ENCODE measurements around the gene CDC25A. TPM values are rescaled to one million over a fixed set of nuclear protein-coding genes. Genes with fewer than 3 reads are reported as not detected.
A peak's percentile ranks its signal among the peaks of the same experiment; 100 is the strongest.

The CDC25A gene
- total RNA-seq, 1 experiment from 2014 or later: 35.5 TPM

DNA sequence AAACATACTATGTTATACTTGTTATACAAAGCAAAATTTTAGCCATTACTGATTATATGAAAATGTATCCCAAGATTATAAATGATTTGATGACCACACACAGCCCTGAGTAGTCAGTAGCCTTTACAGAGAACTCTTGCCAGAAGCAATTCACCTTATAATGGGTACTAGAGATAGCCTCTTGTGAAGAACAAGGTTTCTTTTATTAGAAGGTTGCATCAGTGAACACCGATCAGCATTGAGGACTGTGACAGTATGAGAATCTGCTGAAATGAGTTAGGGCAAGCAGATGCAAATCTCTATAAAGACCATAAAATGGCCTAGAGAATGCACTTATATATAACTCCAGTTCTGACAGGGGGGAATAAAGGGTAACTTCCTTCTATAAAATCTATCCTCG lies 10.1 kb downstream of the CDC25A start:
- ChIA-PET POLR2A (no interaction called here), CTCF (no interaction called here)
- H3K36me3 Mint-ChIP-seq (ENCODE audit: insufficient read depth, unreplicated experiment): peaks cover 92% of the 10 kb centered on the region
- no peaks in the 10 kb centered on the region for H3K27me3 Mint-ChIP-seq (ENCODE audit: insufficient read depth, unreplicated experiment)
- no peaks in the 10 kb centered on the region for H3K9me3 ChIP-seq
- H3K4me1 Mint-ChIP-seq (ENCODE audit: low read depth, unreplicated experiment): no peaks in the 10 kb centered on the region
- peaks cover 2% of the 10 kb centered on the region for H3K36me3 ChIP-seq (ENCODE audit: control insufficient read depth, insufficient read depth, low read length)
- BruUV-seq (replicated peaks): no TSS peak
- no peak for DNase-seq
- TF ChIP-seq, protein P1, sequence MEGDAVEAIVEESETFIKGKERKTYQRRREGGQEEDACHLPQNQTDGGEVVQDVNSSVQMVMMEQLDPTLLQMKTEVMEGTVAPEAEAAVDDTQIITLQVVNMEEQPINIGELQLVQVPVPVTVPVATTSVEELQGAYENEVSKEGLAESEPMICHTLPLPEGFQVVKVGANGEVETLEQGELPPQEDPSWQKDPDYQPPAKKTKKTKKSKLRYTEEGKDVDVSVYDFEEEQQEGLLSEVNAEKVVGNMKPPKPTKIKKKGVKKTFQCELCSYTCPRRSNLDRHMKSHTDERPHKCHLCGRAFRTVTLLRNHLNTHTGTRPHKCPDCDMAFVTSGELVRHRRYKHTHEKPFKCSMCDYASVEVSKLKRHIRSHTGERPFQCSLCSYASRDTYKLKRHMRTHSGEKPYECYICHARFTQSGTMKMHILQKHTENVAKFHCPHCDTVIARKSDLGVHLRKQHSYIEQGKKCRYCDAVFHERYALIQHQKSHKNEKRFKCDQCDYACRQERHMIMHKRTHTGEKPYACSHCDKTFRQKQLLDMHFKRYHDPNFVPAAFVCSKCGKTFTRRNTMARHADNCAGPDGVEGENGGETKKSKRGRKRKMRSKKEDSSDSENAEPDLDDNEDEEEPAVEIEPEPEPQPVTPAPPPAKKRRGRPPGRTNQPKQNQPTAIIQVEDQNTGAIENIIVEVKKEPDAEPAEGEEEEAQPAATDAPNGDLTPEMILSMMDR (IDR thresholded peaks at IDR 0.05; ENCODE audit: insufficient read depth in 1 of 2, low read depth in 1 of 2, low read length in 1 of 2, severe bottlenecking in 1 of 2, unreplicated experiment in 1 of 2): no peak
- H3K9me3 Mint-ChIP-seq (ENCODE audit: unreplicated experiment): no peaks in the 10 kb centered on the region
- H3K27ac Mint-ChIP-seq (ENCODE audit: unreplicated experiment): no peak overlapping the region
- H3K4me1 ChIP-seq: no peaks in the 10 kb centered on the region
- intact Hi-C loops (cut with micrococcal nuclease; ENCODE audit: unreplicated experiment): no loop called here
- no peaks in the 10 kb centered on the region for H3K27me3 ChIP-seq (replicated peaks; ENCODE audit: control insufficient read depth, insufficient read depth, low read length)
- no peak overlapping the region for H3K4me3 Mint-ChIP-seq (ENCODE audit: unreplicated experiment)
- no peak overlapping the region for H3K4me3 ChIP-seq (ENCODE audit: low read depth, low read length)

DNA sequence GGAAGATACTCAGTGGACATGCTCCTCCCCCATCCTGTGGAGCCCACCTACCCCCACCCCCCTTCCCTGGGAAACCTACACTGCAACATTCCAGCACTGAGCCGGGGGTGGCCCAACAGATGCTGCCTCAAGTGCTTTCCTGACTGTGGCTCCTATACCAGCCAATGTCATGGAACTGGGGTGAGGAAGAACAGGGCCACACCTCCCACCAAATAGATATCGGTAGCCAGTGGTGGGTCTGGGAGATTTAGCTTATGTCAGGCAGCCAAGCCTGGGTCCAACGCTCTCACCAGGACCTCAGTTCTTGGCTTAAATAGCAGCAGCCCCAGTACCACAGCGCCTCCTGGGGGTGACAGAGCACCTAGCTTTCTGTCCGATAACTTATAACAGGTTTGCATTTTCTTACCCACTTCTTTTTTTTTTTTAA lies 30.3 kb downstream of the CDC25A start:
- peak in 1 of 2 experiments; percentile 55 for DNase-seq
- no peak overlapping the region for H3K27ac Mint-ChIP-seq (ENCODE audit: unreplicated experiment)
- no peaks in the 10 kb centered on the region for H3K4me1 Mint-ChIP-seq (ENCODE audit: low read depth, unreplicated experiment)
- H3K27me3 ChIP-seq (replicated peaks; ENCODE audit: control insufficient read depth, insufficient read depth, low read length): no peaks in the 10 kb centered on the region
- no peaks in the 10 kb centered on the region for H3K4me1 ChIP-seq
- POLR2A ChIA-PET: interaction anchor here (0.6 kb wide), 1 partner anchor 315 kb away, joined by 3 read pairs; no protein-coding TSS in a partner anchor
- no peaks in the 10 kb centered on the region for H3K9me3 Mint-ChIP-seq (ENCODE audit: unreplicated experiment)
- no peak overlapping the region for H3K4me3 Mint-ChIP-seq (ENCODE audit: unreplicated experiment)
- CTCF ChIA-PET: interaction anchor here (0.9 to 1.0 kb wide), 2 partner anchors 69 to 321 kb away, joined by 3 to 5 read pairs; no protein-coding TSS in a partner anchor
- peaks cover 5% of the 10 kb centered on the region for H3K36me3 ChIP-seq (ENCODE audit: control insufficient read depth, insufficient read depth, low read length)
- H3K4me3 ChIP-seq (ENCODE audit: low read depth, low read length): no peak overlapping the region
- TF ChIP-seq, protein P1 (IDR thresholded peaks at IDR 0.05; ENCODE audit: insufficient read depth in 1 of 2, low read depth in 1 of 2, low read length in 1 of 2, severe bottlenecking in 1 of 2, unreplicated experiment in 1 of 2): peak; percentile 37 to 51
- H3K9me3 ChIP-seq: no peaks in the 10 kb centered on the region
- H3K27me3 Mint-ChIP-seq (ENCODE audit: insufficient read depth, unreplicated experiment): no peaks in the 10 kb centered on the region
- intact Hi-C loops (cut with micrococcal nuclease; ENCODE audit: unreplicated experiment): no loop called here
- no TSS peak for BruUV-seq (replicated peaks)
- H3K36me3 Mint-ChIP-seq (ENCODE audit: insufficient read depth, unreplicated experiment): peaks cover 71% of the 10 kb centered on the region

DNA sequence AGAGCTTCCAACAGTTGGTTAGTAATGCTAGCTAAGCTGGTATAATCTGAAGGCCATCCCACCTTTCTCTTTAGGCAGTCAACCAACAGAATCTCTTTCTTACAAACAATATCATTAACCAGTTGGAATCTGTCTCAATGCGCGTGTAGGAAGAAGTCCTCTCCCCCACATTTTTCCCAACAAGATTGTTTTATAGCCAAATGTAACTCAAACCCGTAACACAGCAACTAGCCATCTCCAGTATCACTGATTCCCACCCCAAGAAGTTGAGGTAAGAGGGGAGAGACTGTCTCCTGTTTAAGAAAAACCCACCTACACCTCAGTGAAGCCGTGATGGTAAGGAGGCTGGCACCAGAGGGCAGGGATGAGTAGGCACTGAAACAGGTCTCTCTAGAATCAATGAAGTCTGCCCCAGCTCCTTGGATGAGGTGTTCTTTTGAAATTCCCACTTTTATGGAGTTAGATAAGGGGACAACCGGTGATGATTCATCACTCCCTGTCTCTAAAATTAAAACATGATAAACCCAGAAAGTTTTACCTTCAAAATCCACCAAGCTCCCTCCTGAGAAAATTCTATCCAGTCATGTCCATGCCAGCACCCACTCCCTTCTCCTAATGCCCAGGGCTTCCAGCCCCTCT lies 30.9 kb downstream of the CDC25A start:
- H3K4me1 Mint-ChIP-seq (ENCODE audit: low read depth, unreplicated experiment): peaks cover 3% of the 10 kb centered on the region
- BruUV-seq (replicated peaks): TSS peak; percentile 61
- H3K36me3 ChIP-seq (ENCODE audit: control insufficient read depth, insufficient read depth, low read length): peaks cover 5% of the 10 kb centered on the region

More for the DNA sequence above, 30.9 kb downstream of the CDC25A start:
- H3K9me3 ChIP-seq: no peaks in the 10 kb centered on the region
- Mint-ChIP-seq H3K27ac (ENCODE audit: unreplicated experiment) (no peak overlapping the region), H3K9me3 (ENCODE audit: unreplicated experiment) (no peaks in the 10 kb centered on the region), H3K4me3 (ENCODE audit: unreplicated experiment) (no peak overlapping the region), H3K27me3 (ENCODE audit: insufficient read depth, unreplicated experiment) (no peaks in the 10 kb centered on the region), H3K36me3 (ENCODE audit: insufficient read depth, unreplicated experiment) (peaks cover 64% of the 10 kb centered on the region)
- ChIA-PET POLR2A (interaction anchor here (0.6 kb wide), 1 partner anchor 314 kb away, joined by 3 read pairs; no protein-coding TSS in a partner anchor), CTCF (interaction anchor here (0.9 to 1.0 kb wide), 2 partner anchors 69 to 320 kb away, joined by 3 to 5 read pairs; no protein-coding TSS in a partner anchor)
- H3K4me1 ChIP-seq: no peaks in the 10 kb centered on the region
- TF ChIP-seq, protein P1 (IDR thresholded peaks at IDR 0.05; ENCODE audit: insufficient read depth in 1 of 2, low read depth in 1 of 2, low read length in 1 of 2, severe bottlenecking in 1 of 2, unreplicated experiment in 1 of 2): no peak
- H3K4me3 ChIP-seq (ENCODE audit: low read depth, low read length): no peak overlapping the region
- intact Hi-C loops (cut with micrococcal nuclease; ENCODE audit: unreplicated experiment): no loop called here
- H3K27me3 ChIP-seq (replicated peaks; ENCODE audit: control insufficient read depth, insufficient read depth, low read length): no peaks in the 10 kb centered on the region
- no peak for DNase-seq
